Measurements from ENCODE around the gene MEP1A. TPM values are rescaled to one million over a fixed set of nuclear protein-coding genes. Genes with fewer than 3 reads are reported as not detected.
"Not testable (repeated sequence)": the region's sequence is repeated elsewhere in the genome, so short reads cannot be mapped to it uniquely, and the experiment has no call there.

MEP1A gene
- total and polyA plus RNA-seq, 7 donors = 0.04 to 0.21 TPM; not detected in 5

- no peak for ATAC-seq
- no peak for DNase-seq
- no peak overlapping the region for H3K4me3 ChIP-seq
- 80 to 92% (median 87%) methylated on average over 2 of the region's 2 CpGs for WGBS, 3 donors
- H3K36me3 ChIP-seq (ENCODE audit: insufficient read depth in 1 of 2, low read depth in 1 of 2) = no peaks in the 10 kb centered on the region
- no peak overlapping the region for H3K27ac ChIP-seq
- no peaks in the 10 kb centered on the region for H3K27me3 ChIP-seq (ENCODE audit: insufficient read depth in 3 of 3, low read length in 2 of 3)
- intact Hi-C loops (cut with DNase I) = no loop called here
- no peaks in the 10 kb centered on the region for H3K4me1 ChIP-seq
- H3K9me3 ChIP-seq = no peaks in the 10 kb centered on the region
- no peak for TF ChIP-seq CTCF (IDR thresholded peaks at IDR 0.05)
These were observed 29.7 kb upstream of the MEP1A start for GRCh38 chr6:46763466-46763865.

DNA sequence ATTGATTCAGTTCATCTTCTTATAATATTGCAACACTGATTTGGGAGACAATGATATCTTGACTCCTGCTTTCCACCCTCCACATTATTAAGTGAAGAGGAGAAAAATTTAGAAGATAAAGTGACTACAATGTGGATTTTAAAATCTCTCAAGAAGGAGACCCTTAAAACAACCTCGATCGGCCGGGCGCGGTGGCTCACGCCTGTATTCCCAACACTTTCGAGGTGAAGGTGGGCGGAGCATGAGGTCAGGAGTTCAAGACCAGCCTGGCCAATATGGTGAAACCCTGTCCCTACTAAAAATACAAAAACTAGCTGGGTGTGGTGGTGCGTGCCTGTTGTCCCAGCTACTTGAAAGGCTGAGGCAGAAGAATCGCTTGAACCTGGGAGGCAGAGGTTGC lies 28.9 kb upstream of the MEP1A start:
- H3K4me1 ChIP-seq; H3K36me3 ChIP-seq (ENCODE audit: insufficient read depth in 1 of 2, low read depth in 1 of 2); H3K27me3 ChIP-seq (ENCODE audit: insufficient read depth in 3 of 3, low read length in 2 of 3); H3K27ac ChIP-seq; H3K4me3 ChIP-seq; DNase-seq; H3K9me3 ChIP-seq; intact Hi-C loops (cut with DNase I); ATAC-seq: not testable (repeated sequence)
- WGBS, 3 donors = 93 to 97% (median 95%) methylated on average over 10 of the region's 10 CpGs

DNA sequence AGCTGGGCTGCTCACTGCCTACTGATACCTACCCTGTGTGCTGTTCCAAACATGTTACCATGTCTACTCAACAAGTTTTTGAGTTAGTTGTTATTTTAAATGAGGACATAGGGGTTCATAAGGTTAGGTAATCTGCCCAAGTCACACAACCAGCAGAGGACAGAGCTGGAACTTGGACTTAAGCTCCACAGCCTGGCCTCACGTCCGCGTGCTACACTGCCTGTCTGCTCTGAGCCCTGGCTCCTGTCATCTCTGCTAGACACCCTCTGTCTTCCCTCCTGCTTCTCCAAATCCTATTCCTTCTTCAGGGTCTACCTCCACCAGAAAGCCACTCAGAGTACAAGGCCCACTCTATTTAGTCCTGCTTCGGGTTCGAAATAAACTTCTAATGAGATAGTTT lies 28.2 kb upstream of the MEP1A start:
- no peaks in the 10 kb centered on the region for H3K9me3 ChIP-seq
- no peaks in the 10 kb centered on the region for H3K36me3 ChIP-seq (ENCODE audit: insufficient read depth in 1 of 2, low read depth in 1 of 2)
- no peak for ATAC-seq
- WGBS, 3 donors = 95 to 96% (median 96%) methylated on average over 5 of the region's 5 CpGs
- no peak overlapping the region for H3K27ac ChIP-seq
- intact Hi-C loops (cut with DNase I) = no loop called here
- H3K27me3 ChIP-seq (ENCODE audit: insufficient read depth in 3 of 3, low read length in 2 of 3) = no peaks in the 10 kb centered on the region
- no peak for DNase-seq
- no peak overlapping the region for H3K4me3 ChIP-seq
- H3K4me1 ChIP-seq = no peaks in the 10 kb centered on the region
- no peak for TF ChIP-seq CTCF (IDR thresholded peaks at IDR 0.05)

DNA sequence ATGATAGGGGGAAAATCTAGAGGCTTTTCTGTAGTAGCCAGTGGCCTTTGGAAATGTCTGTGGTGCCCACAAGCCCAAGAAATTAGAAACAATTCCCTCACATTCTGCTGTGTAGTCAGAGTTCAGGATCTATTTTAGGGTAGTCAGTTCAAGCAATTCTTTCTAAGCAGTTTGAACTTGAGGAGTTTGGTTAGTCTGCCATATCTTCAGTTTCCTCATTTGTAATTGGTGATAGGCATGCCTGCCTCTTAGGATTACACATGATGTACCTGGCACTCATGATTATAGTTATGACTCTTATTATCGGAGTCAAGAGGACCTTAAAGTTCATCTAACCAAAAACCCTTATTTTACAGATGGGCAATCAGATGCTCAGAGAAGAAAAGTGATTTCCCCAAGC lies 21.2 kb upstream of the MEP1A start:
- 84 to 94% (median 93%) methylated on average over 1 of the region's 1 CpG for WGBS, 3 donors
- ATAC-seq = no peak
- intact Hi-C loops (cut with DNase I) = no loop called here

GRCh38 chr6:46772762-46773161 lies 20.4 kb upstream of the MEP1A start:
- H3K27ac ChIP-seq = no peak overlapping the region
- WGBS, 3 donors = 22 to 52% (median 48%) methylated on average over 2 of the region's 2 CpGs
- no peak for TF ChIP-seq CTCF (IDR thresholded peaks at IDR 0.05)
- no peaks in the 10 kb centered on the region for H3K27me3 ChIP-seq (ENCODE audit: insufficient read depth in 3 of 3, low read length in 2 of 3)
- no peaks in the 10 kb centered on the region for H3K36me3 ChIP-seq (ENCODE audit: insufficient read depth in 1 of 2, low read depth in 1 of 2)
- intact Hi-C loops (cut with DNase I) = no loop called here
- ATAC-seq = peak in 2 of 4 donors; percentile 8 to 37
- H3K4me3 ChIP-seq = no peak overlapping the region
- no peak for DNase-seq
- no peaks in the 10 kb centered on the region for H3K9me3 ChIP-seq
- peaks cover 13% of the 10 kb centered on the region for H3K4me1 ChIP-seq

More for the DNA sequence above, 21.2 kb upstream of the MEP1A start:
- no peak overlapping the region for H3K27ac ChIP-seq
- H3K4me1 ChIP-seq = peaks cover 13% of the 10 kb centered on the region
- DNase-seq = no peak
- H3K36me3 ChIP-seq (ENCODE audit: insufficient read depth in 1 of 2, low read depth in 1 of 2) = no peaks in the 10 kb centered on the region
- no peaks in the 10 kb centered on the region for H3K27me3 ChIP-seq (ENCODE audit: insufficient read depth in 3 of 3, low read length in 2 of 3)
- H3K4me3 ChIP-seq = no peak overlapping the region
- H3K9me3 ChIP-seq = no peaks in the 10 kb centered on the region
- no peak for TF ChIP-seq CTCF (IDR thresholded peaks at IDR 0.05)
